ENCODE results near the gene RPS5.

DNA sequence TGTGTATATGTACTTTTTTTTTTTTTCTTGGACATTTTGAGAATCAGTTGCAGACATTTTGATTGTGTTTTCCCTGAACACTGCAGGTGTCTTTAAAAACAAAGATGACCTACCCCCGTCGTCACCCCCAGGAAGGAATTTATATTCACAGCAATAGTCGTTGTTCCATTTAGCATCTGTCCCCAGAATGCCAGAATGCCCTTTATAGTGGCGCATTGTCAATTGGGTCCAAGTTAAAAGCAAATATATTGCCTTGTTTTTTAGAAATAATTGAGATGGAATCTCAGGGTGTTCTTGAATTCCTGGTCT lies 6.6 kb downstream of the RPS5 start:
- TF ChIP-seq CTCF (IDR thresholded peaks at IDR 0.05) (no peak), POLR2AphosphoS5 (IDR thresholded peaks at IDR 0.05; ENCODE audit: low read depth, low read length) (no peak), REST (IDR thresholded peaks at IDR 0.05; ENCODE audit: insufficient read depth in 1 of 2, low read depth in 2 of 2, low read length in 1 of 2) (no peak), SIN3A (IDR thresholded peaks at IDR 0.05; ENCODE audit: borderline replicate concordance, insufficient read depth, low read depth, low read length) (no peak), TCF7L2 (IDR thresholded peaks at IDR 0.05; ENCODE audit: low read depth, low read length) (no peak)
